Measurements from ENCODE around the gene DLG4. TPM values are rescaled to one million over a fixed set of nuclear protein-coding genes. Genes with fewer than 3 reads are reported as not detected.

The DLG4 gene
- total RNA-seq, 3 donors from 2014 or later (not counting 1 experiment from before 2014, with no cell fraction given), result 6.7 to 11.2 (median 8.6) TPM

DNA sequence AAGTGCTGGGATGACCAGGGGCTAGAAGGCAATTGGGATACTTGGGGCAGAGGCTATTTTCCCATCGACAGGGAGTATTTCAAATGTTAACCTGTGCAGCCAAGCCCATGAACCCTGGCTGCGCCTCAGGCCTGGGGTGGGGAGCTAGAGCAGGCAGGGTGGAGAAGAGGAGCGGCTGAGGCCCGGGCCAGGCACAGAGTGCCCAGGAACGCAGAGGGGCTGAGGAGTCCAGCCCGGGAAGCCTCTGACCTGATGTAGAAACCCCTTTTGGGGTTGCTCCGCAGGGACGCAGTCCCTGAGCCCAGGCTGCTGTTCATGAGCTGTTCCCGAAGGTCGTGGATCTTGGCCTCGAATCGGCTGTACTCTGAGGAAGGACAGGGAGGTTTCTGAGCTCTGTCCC lies 23.7 kb downstream of the DLG4 start:
- Mint-ChIP-seq H3K9me3 (no peaks in the 10 kb centered on the region), H3K4me1 (no peaks in the 10 kb centered on the region), H3K27me3 (ENCODE audit: low read depth in 2 of 2) (no peaks in the 10 kb centered on the region), H3K4me3 (no peak overlapping the region), H3K27ac (no peak overlapping the region), H3K36me3 (no peaks in the 10 kb centered on the region)
- 94% methylated on average over 12 of the region's 12 CpGs for WGBS (ENCODE audit: insufficient coverage)
- Histone ChIP-seq H3K4me3 (ENCODE audit: low read length) (no peak overlapping the region), H3K27ac (ENCODE audit: low read length) (no peak overlapping the region), H3K9me3 (ENCODE audit: control insufficient read depth, insufficient read depth, low read length) (no peaks in the 10 kb centered on the region), H3K27me3 (ENCODE audit: control insufficient read depth, insufficient read depth, low read length) (no peaks in the 10 kb centered on the region), H3K4me1 (ENCODE audit: control insufficient read depth, insufficient read depth, low read length) (no peaks in the 10 kb centered on the region), H3K36me3 (ENCODE audit: control insufficient read depth, insufficient read depth, low read length) (no peaks in the 10 kb centered on the region)
- DNase-seq (no peak), ATAC-seq (no peak)
- intact Hi-C loops (cut with micrococcal nuclease), result no loop called here
- TF ChIP-seq, protein P1, sequence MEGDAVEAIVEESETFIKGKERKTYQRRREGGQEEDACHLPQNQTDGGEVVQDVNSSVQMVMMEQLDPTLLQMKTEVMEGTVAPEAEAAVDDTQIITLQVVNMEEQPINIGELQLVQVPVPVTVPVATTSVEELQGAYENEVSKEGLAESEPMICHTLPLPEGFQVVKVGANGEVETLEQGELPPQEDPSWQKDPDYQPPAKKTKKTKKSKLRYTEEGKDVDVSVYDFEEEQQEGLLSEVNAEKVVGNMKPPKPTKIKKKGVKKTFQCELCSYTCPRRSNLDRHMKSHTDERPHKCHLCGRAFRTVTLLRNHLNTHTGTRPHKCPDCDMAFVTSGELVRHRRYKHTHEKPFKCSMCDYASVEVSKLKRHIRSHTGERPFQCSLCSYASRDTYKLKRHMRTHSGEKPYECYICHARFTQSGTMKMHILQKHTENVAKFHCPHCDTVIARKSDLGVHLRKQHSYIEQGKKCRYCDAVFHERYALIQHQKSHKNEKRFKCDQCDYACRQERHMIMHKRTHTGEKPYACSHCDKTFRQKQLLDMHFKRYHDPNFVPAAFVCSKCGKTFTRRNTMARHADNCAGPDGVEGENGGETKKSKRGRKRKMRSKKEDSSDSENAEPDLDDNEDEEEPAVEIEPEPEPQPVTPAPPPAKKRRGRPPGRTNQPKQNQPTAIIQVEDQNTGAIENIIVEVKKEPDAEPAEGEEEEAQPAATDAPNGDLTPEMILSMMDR (IDR thresholded peaks at IDR 0.05), result no peak

DNA sequence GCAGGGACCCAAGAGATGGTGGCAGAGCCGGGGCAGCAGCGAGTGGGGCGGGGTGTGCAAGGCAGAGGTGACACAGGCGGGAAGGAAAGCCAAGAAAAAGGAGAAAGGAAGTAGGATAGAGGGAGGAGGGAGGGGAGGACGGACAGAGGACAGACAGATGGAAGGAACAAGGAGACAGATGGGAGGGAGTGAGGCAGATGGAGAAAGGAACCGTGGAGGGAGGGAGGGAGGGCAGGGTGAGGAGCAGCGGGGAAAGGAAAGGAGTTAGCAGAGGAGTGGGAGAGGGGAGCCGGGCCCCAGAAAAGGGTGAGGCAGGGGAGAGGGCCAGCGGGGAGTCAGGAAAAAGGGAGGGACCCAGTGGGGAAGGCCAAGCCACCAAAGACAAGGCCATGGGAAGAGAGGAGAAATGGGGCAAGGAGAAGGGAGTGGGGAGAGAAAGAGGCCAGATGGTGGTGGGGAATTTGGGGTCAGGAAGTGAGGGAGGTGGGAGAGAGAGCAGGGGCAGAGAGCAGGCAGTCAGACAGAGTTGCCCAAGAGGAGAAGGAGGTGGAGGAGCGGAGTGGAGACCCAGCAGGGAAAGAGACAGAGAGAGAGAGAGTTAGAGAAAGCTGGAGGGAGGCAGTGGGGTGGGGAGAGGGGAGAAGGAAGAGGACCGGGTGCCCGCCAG lies 27.2 kb downstream of the DLG4 start:
- 92% methylated on average over 12 of the region's 12 CpGs for WGBS (ENCODE audit: insufficient coverage)
- H3K9me3 Mint-ChIP-seq, result no peaks in the 10 kb centered on the region
- H3K27me3 Mint-ChIP-seq (ENCODE audit: low read depth in 2 of 2), result no peaks in the 10 kb centered on the region
- intact Hi-C loops (cut with micrococcal nuclease), result no loop called here
- H3K9me3 ChIP-seq (ENCODE audit: control insufficient read depth, insufficient read depth, low read length), result no peaks in the 10 kb centered on the region
- no peaks in the 10 kb centered on the region for H3K4me1 Mint-ChIP-seq
- ATAC-seq (no peak), DNase-seq (no peak)
- no peaks in the 10 kb centered on the region for H3K4me1 ChIP-seq (ENCODE audit: control insufficient read depth, insufficient read depth, low read length)
- H3K27ac Mint-ChIP-seq, result peak overlapping the region in 1 of 2 donors; percentile 33
- H3K36me3 ChIP-seq (ENCODE audit: control insufficient read depth, insufficient read depth, low read length), result no peaks in the 10 kb centered on the region
- H3K27me3 ChIP-seq (ENCODE audit: control insufficient read depth, insufficient read depth, low read length), result no peaks in the 10 kb centered on the region
- H3K4me3 Mint-ChIP-seq, result no peak overlapping the region
- no peaks in the 10 kb centered on the region for H3K36me3 Mint-ChIP-seq
- TF ChIP-seq, protein P1 (IDR thresholded peaks at IDR 0.05), result no peak
- no peak overlapping the region for H3K27ac ChIP-seq (ENCODE audit: low read length)
- H3K4me3 ChIP-seq (ENCODE audit: low read length), result no peak overlapping the region

DNA sequence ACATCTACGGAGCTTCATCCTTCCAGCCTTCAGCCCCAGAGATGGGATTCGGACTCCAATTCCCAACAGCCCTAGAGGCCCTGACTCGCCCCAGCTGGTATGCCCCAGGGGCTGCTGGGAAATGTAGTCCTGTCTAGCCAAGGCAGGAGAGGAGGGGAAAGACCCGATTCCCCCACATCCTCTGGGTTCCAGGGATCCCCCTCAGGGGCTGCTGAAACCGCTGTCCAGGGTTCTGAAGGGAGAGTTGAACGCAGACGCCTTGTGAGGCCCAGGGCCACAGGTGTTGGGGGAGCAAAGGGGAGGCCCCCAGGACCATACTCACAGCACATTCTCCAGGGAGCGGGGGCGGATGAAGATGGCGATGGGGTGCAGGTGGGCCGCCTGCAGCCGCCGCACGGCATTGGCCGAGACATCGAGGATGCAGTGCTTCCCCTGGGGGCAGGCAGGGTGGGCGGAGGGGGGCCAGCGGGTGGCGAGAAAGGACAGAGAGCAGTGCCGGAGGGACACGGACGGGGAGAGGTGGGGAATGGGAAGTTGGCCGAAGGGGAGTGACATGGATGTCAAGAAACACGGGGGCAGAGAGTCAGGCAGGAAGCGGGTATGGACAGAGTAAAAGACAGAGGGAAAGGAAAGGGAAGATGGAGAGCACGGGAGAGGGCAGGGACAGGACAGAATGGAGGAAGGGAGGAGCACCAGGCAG lies 27.9 kb downstream of the DLG4 start:
- ATAC-seq (peak in 2 of 3 donors; percentile 44 to 51), DNase-seq (peak in 1 of 2 donors; percentile 44)
- Mint-ChIP-seq H3K4me3 (no peak overlapping the region), H3K27ac (peak overlapping the region in 1 of 2 donors; percentile 33), H3K36me3 (no peaks in the 10 kb centered on the region), H3K27me3 (ENCODE audit: low read depth in 2 of 2) (no peaks in the 10 kb centered on the region), H3K9me3 (no peaks in the 10 kb centered on the region), H3K4me1 (no peaks in the 10 kb centered on the region)
- Histone ChIP-seq H3K9me3 (ENCODE audit: control insufficient read depth, insufficient read depth, low read length) (no peaks in the 10 kb centered on the region), H3K27me3 (ENCODE audit: control insufficient read depth, insufficient read depth, low read length) (no peaks in the 10 kb centered on the region), H3K27ac (ENCODE audit: low read length) (no peak overlapping the region), H3K4me1 (ENCODE audit: control insufficient read depth, insufficient read depth, low read length) (no peaks in the 10 kb centered on the region), H3K36me3 (ENCODE audit: control insufficient read depth, insufficient read depth, low read length) (no peaks in the 10 kb centered on the region), H3K4me3 (ENCODE audit: low read length) (no peak overlapping the region)
- TF ChIP-seq, protein P1 (IDR thresholded peaks at IDR 0.05), result no peak
- 88% methylated on average over 26 of the region's 26 CpGs for WGBS (ENCODE audit: insufficient coverage)
- intact Hi-C loops (cut with micrococcal nuclease), result no loop called here

Data from natural killer cell (primary cell).